GM19240 (cell line): ENCODE results near the gene APOL1.
"Not testable (repeated sequence)": the region's sequence is repeated elsewhere in the genome, so short reads cannot be mapped to it uniquely, and the experiment has no call there.

Experiments
- DNase-seq: peaks from one replicate; pipeline ENCODE4 v3.0.0; 2011; ENCODE audit warnings: low spot score; ENCODE audit not compliant: insufficient read length

Gene APOL1

GRCh38 chr22:36225333-36225922, 27.5 kb upstream of the APOL1 start:
- DNase-seq, result no peak

- DNase-seq, result no peak
Observed at GRCh38 chr22:36226189-36226588, 26.7 kb upstream of the APOL1 start.

- DNase-seq, result no peak
Observed at GRCh38 chr22:36227396-36227795, 25.5 kb upstream of the APOL1 start.

- DNase-seq, result no peak
Observed at GRCh38 chr22:36227806-36228205, 25.1 kb upstream of the APOL1 start.

GRCh38 chr22:36228369-36228768, 24.6 kb upstream of the APOL1 start:
- not testable (repeated sequence) for DNase-seq

GRCh38 chr22:36228944-36229343, 24.0 kb upstream of the APOL1 start:
- DNase-seq, result no peak

- not testable (repeated sequence) for DNase-seq
Observed at GRCh38 chr22:36229649-36230048, 23.3 kb upstream of the APOL1 start.

GRCh38 chr22:36231051-36231450, 21.9 kb upstream of the APOL1 start:
- not testable (repeated sequence) for DNase-seq

- no peak for DNase-seq
Observed at GRCh38 chr22:36232715-36233401, 20.1 kb upstream of the APOL1 start.

- DNase-seq, result no peak
Observed at GRCh38 chr22:36233796-36234195, 19.1 kb upstream of the APOL1 start.

- DNase-seq, result no peak
Observed at GRCh38 chr22:36234213-36234612, 18.7 kb upstream of the APOL1 start.

- no peak for DNase-seq
Observed at GRCh38 chr22:36234919-36235318, 18.0 kb upstream of the APOL1 start.

GRCh38 chr22:36235585-36235984, 17.3 kb upstream of the APOL1 start:
- DNase-seq, result no peak

- no peak for DNase-seq
Observed at GRCh38 chr22:36236388-36237319, 16.3 kb upstream of the APOL1 start.

- no peak for DNase-seq
Observed at GRCh38 chr22:36237462-36238372, 15.2 kb upstream of the APOL1 start.

GRCh38 chr22:36238373-36239149, 14.4 kb upstream of the APOL1 start:
- DNase-seq, result no peak

- DNase-seq, result no peak
Observed at GRCh38 chr22:36239150-36239400, 13.9 kb upstream of the APOL1 start.

- peak; percentile 89 for DNase-seq
Observed at GRCh38 chr22:36239401-36240171, 13.3 kb upstream of the APOL1 start, which contains the start of gene APOL2. APOL2 (minus strand) TSS chr22:36239527; CDS start chr22:36233162, 6,365 bp downstream.

- DNase-seq, result no peak
Observed at GRCh38 chr22:36243986-36244385, 8.9 kb upstream of the APOL1 start.
